HPDE6-E6E7 (cell line): ENCODE results near the gene MYL12B.
"Not testable (repeated sequence)": the region's sequence is repeated elsewhere in the genome, so short reads cannot be mapped to it uniquely, and the experiment has no call there.

Experiments used
- DNase-seq: peaks from one replicate; pipeline ENCODE4 v3.0.0; 2011; ENCODE audit warnings: missing footprints; ENCODE audit errors: extremely low spot score

MYL12B gene

GRCh38 chr18:3261373-3262233 lies at the start of gene MYL12B:
Gene MYL12B (plus strand): TSS chr18:3262133. CDS start chr18:3272899, 10,766 bp downstream.
- no peak for DNase-seq

- no peak for DNase-seq
Observed at GRCh38 chr18:3212657-3213056, 49.3 kb upstream of the MYL12B start.

- DNase-seq: no peak
Observed at GRCh38 chr18:3213300-3214059, 48.5 kb upstream of the MYL12B start.

- no peak for DNase-seq
Observed at GRCh38 chr18:3214855-3215637, 46.9 kb upstream of the MYL12B start.

- no peak for DNase-seq
Observed at GRCh38 chr18:3216987-3217386, 44.9 kb upstream of the MYL12B start.

- DNase-seq: peak; percentile 37
Observed at GRCh38 chr18:3217948-3218647, 43.8 kb upstream of the MYL12B start.

- no peak for DNase-seq
Observed at GRCh38 chr18:3218819-3219218, 43.1 kb upstream of the MYL12B start.

GRCh38 chr18:3219241-3219630 lies 42.7 kb upstream of the MYL12B start:
- DNase-seq: no peak

- no peak for DNase-seq
Observed at GRCh38 chr18:3219631-3220335, 42.1 kb upstream of the MYL12B start, which contains the start of gene MYOM1. Gene MYOM1 (minus strand): TSS chr18:3219968. CDS start chr18:3215223, 4,745 bp downstream.

- DNase-seq: not testable (repeated sequence)
Observed at GRCh38 chr18:3220868-3221267, 41.1 kb upstream of the MYL12B start.

- no peak for DNase-seq
Observed at GRCh38 chr18:3221496-3221895, 40.4 kb upstream of the MYL12B start.

- DNase-seq: no peak
Observed at GRCh38 chr18:3223356-3223755, 38.6 kb upstream of the MYL12B start.

- no peak for DNase-seq
Observed at GRCh38 chr18:3224223-3224622, 37.7 kb upstream of the MYL12B start.

GRCh38 chr18:3225588-3225987 lies 36.3 kb upstream of the MYL12B start:
- no peak for DNase-seq

- no peak for DNase-seq
Observed at GRCh38 chr18:3226048-3226447, 35.9 kb upstream of the MYL12B start.

- DNase-seq: no peak
Observed at GRCh38 chr18:3230401-3231334, 31.3 kb upstream of the MYL12B start.

- no peak for DNase-seq
Observed at GRCh38 chr18:3233004-3233403, 28.9 kb upstream of the MYL12B start.

- no peak for DNase-seq
Observed at GRCh38 chr18:3233433-3234168, 28.3 kb upstream of the MYL12B start.

GRCh38 chr18:3234457-3234856 lies 27.5 kb upstream of the MYL12B start:
- DNase-seq: no peak
